A673 (cell line): ENCODE results near the gene TMEM212. TPM values are rescaled to one million over a fixed set of nuclear protein-coding genes. Genes with fewer than 3 reads are reported as not detected.

Experiments
- BruUV-seq: library from RNA; stranded (reverse); fragments of 400-500 nt; replicated peaks from 2 replicates; lab custom pipeline; 2021; lab: Mats Ljungman, UMichigan
- CTCF ChIA-PET: fragments of 300-600 bp; sonication (Branson Sonifier 250); formaldehyde crosslinking; loops from one replicate; lab custom pipeline; 2022; ENCODE audit warnings: antibody characterized with exemption; lab: Charles Lee
- POLR2A ChIA-PET: fragments of 300-600 bp; sonication (Branson Sonifier 250); formaldehyde crosslinking; loops from one replicate; lab custom pipeline; 2022; ENCODE audit warnings: antibody characterized with exemption; ENCODE audit not compliant: low non-redundant PET; lab: Charles Lee
- DNase-seq: peaks from one replicate; pipeline ENCODE4 v3.0.0-alpha.2; 2015; ENCODE audit warnings: low spot score
- H3K27ac ChIP-seq: fragments of 200-600 bp; sonication (generic); 2 replicates; pipeline ENCODE4 v1.5.1; 2016; ENCODE audit warnings: mixed run types, low read depth, mild to moderate bottlenecking, mixed read lengths, antibody characterized with exemption, low read length; ENCODE audit not compliant: poor library complexity, severe bottlenecking
- H3K27me3 ChIP-seq: fragments of 200-600 bp; sonication (generic); replicated peaks from 2 replicates; pipeline ENCODE4 v1.6.1; 2017; ENCODE audit warnings: mixed run types, low read depth, mild to moderate bottlenecking, mixed read lengths, antibody characterized with exemption, low read length; ENCODE audit not compliant: insufficient read depth, poor library complexity
- H3K36me3 ChIP-seq: fragments of 200-600 bp; sonication (generic); 2 replicates; pipeline ENCODE4 v1.6.1; 2016; ENCODE audit warnings: mixed run types, mild to moderate bottlenecking, mixed read lengths, antibody characterized with exemption, low read length; ENCODE audit not compliant: insufficient read depth, poor library complexity, severe bottlenecking
- H3K4me1 ChIP-seq: fragments of 200-600 bp; sonication (generic); 2 replicates; pipeline ENCODE4 v1.6.1; 2017; ENCODE audit warnings: mixed run types, mild to moderate bottlenecking, mixed read lengths, antibody characterized with exemption, low read length; ENCODE audit not compliant: insufficient read depth, poor library complexity, severe bottlenecking
- H3K4me3 ChIP-seq: fragments of 200-600 bp; sonication (generic); 2 replicates; pipeline ENCODE4 v1.5.1; 2016; ENCODE audit warnings: low read depth, mixed run types, mild to moderate bottlenecking, mixed read lengths, low read length; ENCODE audit not compliant: poor library complexity, severe bottlenecking
- H3K9me3 ChIP-seq: fragments of 200-600 bp; sonication (generic); 2 replicates; pipeline ENCODE4 v1.6.1; 2016; ENCODE audit warnings: mixed run types, low read depth, mild to moderate bottlenecking, mixed read lengths, antibody characterized with exemption, low read length; ENCODE audit not compliant: poor library complexity, severe bottlenecking
- CTCF ChIP-seq: fragments of 300-800, 200-600 bp; sonication (generic); conservative IDR thresholded peaks from 2 replicates; pipeline ENCODE4 v1.5.1; 2017; ENCODE audit warnings: low read depth, mild to moderate bottlenecking, antibody characterized with exemption, low read length, moderate library complexity, mixed read lengths
- EZH2 ChIP-seq: fragments of 200-600 bp; sonication (generic); IDR thresholded peaks from 2 replicates; pipeline ENCODE4 v1.6.1; 2017; ENCODE audit warnings: borderline replicate concordance, low read depth, mild to moderate bottlenecking, mixed read lengths, antibody characterized with exemption, low read length; ENCODE audit not compliant: poor library complexity, severe bottlenecking
- intact Hi-C: fragments of 100-400 bp; cut with micrococcal nuclease; formaldehyde crosslinking; loops from one replicate; pipeline ENCODE4 v1.10.0; 2022; ENCODE audit not compliant: unreplicated experiment
- total RNA-seq: library from RNA; stranded (reverse); gene quantifications from 2 replicates; pipeline ENCODE4 v1.2.3, GENCODE V29; 2021

The TMEM212 gene
- total RNA-seq, 1 experiment from 2014 or later: not detected

GRCh38 chr3:171871392-171872274, 28.5 kb downstream of the TMEM212 start:
- intact Hi-C loops: loop anchor here (5.0 kb wide), 1 partner anchor 271 kb away; no protein-coding TSS in a partner anchor
- peak; percentile 32 for DNase-seq
- no peak for TF ChIP-seq EZH2
- no peak for TF ChIP-seq CTCF
- ChIA-PET POLR2A (no interaction called here), CTCF (no interaction called here)
- no peaks in the 10 kb centered on the region for H3K36me3 ChIP-seq
- no peak overlapping the region for H3K4me3 ChIP-seq
- BruUV-seq: no TSS peak
- no peaks in the 10 kb centered on the region for H3K27me3 ChIP-seq
- no peaks in the 10 kb centered on the region for H3K9me3 ChIP-seq
- H3K4me1 ChIP-seq: peaks cover 31% of the 10 kb centered on the region
- H3K27ac ChIP-seq: no peak overlapping the region

- CTCF ChIA-PET: no interaction called here
- POLR2A ChIA-PET: no interaction called here
Observed at GRCh38 chr3:171873580-171873979, 30.4 kb downstream of the TMEM212 start.

GRCh38 chr3:171874251-171874681, 31.1 kb downstream of the TMEM212 start:
- intact Hi-C loops: loop anchor here (5.0 kb wide), 1 partner anchor 268 kb away; no protein-coding TSS in a partner anchor
- POLR2A ChIA-PET: interaction anchor here (0.6 kb wide), 1 partner anchor 288 kb away, joined by 3 read pairs; no protein-coding TSS in a partner anchor
- BruUV-seq: no TSS peak
- H3K9me3 ChIP-seq: no peaks in the 10 kb centered on the region
- peaks cover 34% of the 10 kb centered on the region for H3K4me1 ChIP-seq
- no peaks in the 10 kb centered on the region for H3K27me3 ChIP-seq
- CTCF ChIA-PET: no interaction called here
- DNase-seq: peak; percentile 87
- no peaks in the 10 kb centered on the region for H3K36me3 ChIP-seq
- no peak overlapping the region for H3K4me3 ChIP-seq
- TF ChIP-seq CTCF: no peak
- TF ChIP-seq EZH2: no peak
- peak overlapping the region; percentile 74 for H3K27ac ChIP-seq

More at GRCh38 chr3:171873580-171873979, 30.4 kb downstream of the TMEM212 start:
- no peak overlapping the region for H3K4me3 ChIP-seq
- peak; percentile 43 for DNase-seq
- no peaks in the 10 kb centered on the region for H3K27me3 ChIP-seq
- H3K27ac ChIP-seq: peak overlapping the region; percentile 74
- no TSS peak for BruUV-seq
- TF ChIP-seq EZH2: no peak
- TF ChIP-seq CTCF: no peak
- no peaks in the 10 kb centered on the region for H3K36me3 ChIP-seq
- intact Hi-C loops: loop anchor here (5.0 kb wide), 1 partner anchor 269 kb away; no protein-coding TSS in a partner anchor
- no peaks in the 10 kb centered on the region for H3K9me3 ChIP-seq
- peaks cover 34% of the 10 kb centered on the region for H3K4me1 ChIP-seq
